ENCODE data around the gene MED12L. TPM values are rescaled to one million over a fixed set of nuclear protein-coding genes. Genes with fewer than 3 reads are reported as not detected.

The MED12L gene
- total and polyA plus RNA-seq, 8 donors, result 0.08 to 0.88 (median 0.45) TPM

- TF ChIP-seq, protein P1, sequence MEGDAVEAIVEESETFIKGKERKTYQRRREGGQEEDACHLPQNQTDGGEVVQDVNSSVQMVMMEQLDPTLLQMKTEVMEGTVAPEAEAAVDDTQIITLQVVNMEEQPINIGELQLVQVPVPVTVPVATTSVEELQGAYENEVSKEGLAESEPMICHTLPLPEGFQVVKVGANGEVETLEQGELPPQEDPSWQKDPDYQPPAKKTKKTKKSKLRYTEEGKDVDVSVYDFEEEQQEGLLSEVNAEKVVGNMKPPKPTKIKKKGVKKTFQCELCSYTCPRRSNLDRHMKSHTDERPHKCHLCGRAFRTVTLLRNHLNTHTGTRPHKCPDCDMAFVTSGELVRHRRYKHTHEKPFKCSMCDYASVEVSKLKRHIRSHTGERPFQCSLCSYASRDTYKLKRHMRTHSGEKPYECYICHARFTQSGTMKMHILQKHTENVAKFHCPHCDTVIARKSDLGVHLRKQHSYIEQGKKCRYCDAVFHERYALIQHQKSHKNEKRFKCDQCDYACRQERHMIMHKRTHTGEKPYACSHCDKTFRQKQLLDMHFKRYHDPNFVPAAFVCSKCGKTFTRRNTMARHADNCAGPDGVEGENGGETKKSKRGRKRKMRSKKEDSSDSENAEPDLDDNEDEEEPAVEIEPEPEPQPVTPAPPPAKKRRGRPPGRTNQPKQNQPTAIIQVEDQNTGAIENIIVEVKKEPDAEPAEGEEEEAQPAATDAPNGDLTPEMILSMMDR (IDR thresholded peaks at IDR 0.05), result no peak
- Histone ChIP-seq H3K4me3 (peak overlapping the region in 3 of 4 donors; percentile 34 to 50 (median 48)), H3K4me1 (peaks cover 0 to 5% (median 0%) of the 10 kb centered on the region in 3 donors), H3K36me3 (no peaks in the 10 kb centered on the region), H3K27me3 (no peaks in the 10 kb centered on the region), H3K27ac (no peak overlapping the region), H3K9me3 (no peaks in the 10 kb centered on the region)
- DNase-seq (no peak), FAIRE-seq (no peak), ATAC-seq (peak; percentile 13 to 52 (median 44))
- intact Hi-C loops (cut with DNase I), result no loop called here
- WGBS, 2 donors, result 19 to 22% methylated on average over 2 of the region's 2 CpGs
Measured at GRCh38 chr3:151460228-151460627, 374.8 kb downstream of the MED12L start.

- Histone ChIP-seq H3K4me1 (peaks cover 0 to 5% (median 0%) of the 10 kb centered on the region in 3 donors), H3K27me3 (no peaks in the 10 kb centered on the region), H3K27ac (no peak within 1 kb of the TSS), H3K36me3 (no peaks in the 10 kb centered on the region), H3K9me3 (no peaks in the 10 kb centered on the region), H3K4me3 (peak within 1 kb of the TSS; percentile 27 to 50 (median 41))
- FAIRE-seq (no peak), ATAC-seq (peak; percentile 70 to 95 (median 88)), DNase-seq (peak in 5 of 6 donors; percentile 15 to 77 (median 63))
- TF ChIP-seq, protein P1 (IDR thresholded peaks at IDR 0.05), result no peak
- intact Hi-C loops (cut with DNase I), result no loop called here
- 3 to 5% methylated on average over 40 of the region's 40 CpGs for WGBS, 2 donors
Measured at GRCh38 chr3:151460774-151461450, 375.4 kb downstream of the MED12L start, which contains the start of gene IGSF10. IGSF10 (minus strand) TSS chr3:151461061; CDS start chr3:151458709, 2,352 bp downstream.

- WGBS, 2 donors, result 87 to 88% methylated on average over 6 of the region's 6 CpGs
- Histone ChIP-seq H3K27me3 (no peaks in the 10 kb centered on the region), H3K4me3 (no peak overlapping the region), H3K27ac (no peak overlapping the region), H3K36me3 (no peaks in the 10 kb centered on the region), H3K4me1 (peaks cover 0 to 5% (median 0%) of the 10 kb centered on the region in 3 donors), H3K9me3 (no peaks in the 10 kb centered on the region)
- intact Hi-C loops (cut with DNase I), result no loop called here
- FAIRE-seq (no peak), ATAC-seq (no peak), DNase-seq (no peak)
- TF ChIP-seq, protein P1 (IDR thresholded peaks at IDR 0.05), result no peak
Measured at GRCh38 chr3:151462278-151462780, 376.9 kb downstream of the MED12L start.

GRCh38 chr3:151462991-151463390 is 377.5 kb downstream of the MED12L start:
- H3K4me3 ChIP-seq, result no peak overlapping the region
- DNase-seq (no peak), ATAC-seq (no peak), FAIRE-seq (no peak)
- peaks cover 0 to 5% (median 0%) of the 10 kb centered on the region in 3 donors for H3K4me1 ChIP-seq
- no peaks in the 10 kb centered on the region for H3K9me3 ChIP-seq
- H3K36me3 ChIP-seq, result no peaks in the 10 kb centered on the region
- no peak overlapping the region for H3K27ac ChIP-seq
- intact Hi-C loops (cut with DNase I), result no loop called here
- H3K27me3 ChIP-seq, result no peaks in the 10 kb centered on the region
- 81 to 82% methylated on average over 1 of the region's 1 CpG for WGBS, 2 donors
- TF ChIP-seq, protein P1 (IDR thresholded peaks at IDR 0.05), result no peak

GRCh38 chr3:151467069-151467468 is 381.6 kb downstream of the MED12L start:
- DNase-seq (no peak), FAIRE-seq (no peak), ATAC-seq (no peak)
- WGBS, 2 donors, result 79 to 94% methylated on average over 1 of the region's 1 CpG
- Histone ChIP-seq H3K9me3 (no peaks in the 10 kb centered on the region), H3K4me3 (no peak overlapping the region), H3K4me1 (no peaks in the 10 kb centered on the region), H3K27ac (no peak overlapping the region), H3K36me3 (no peaks in the 10 kb centered on the region), H3K27me3 (no peaks in the 10 kb centered on the region)
- TF ChIP-seq, protein P1 (IDR thresholded peaks at IDR 0.05), result no peak
- intact Hi-C loops (cut with DNase I), result no loop called here
